ENCODE results near the gene GAGE12E.
"Not testable (repeated sequence)": the region's sequence is repeated elsewhere in the genome, so short reads cannot be mapped to it uniquely, and the experiment has no call there.

GAGE12E gene, protein sequence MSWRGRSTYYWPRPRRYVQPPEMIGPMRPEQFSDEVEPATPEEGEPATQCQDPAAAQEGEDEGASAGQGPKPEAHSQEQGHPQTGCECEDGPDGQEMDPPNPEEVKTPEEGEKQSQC

GRCh38 chrX:49550989-49551388 is at the start of gene GAGE12E:
Gene GAGE12E (plus strand): TSS chrX:49551289. CDS start chrX:49552444, 1,155 bp downstream.
- not testable (repeated sequence) for DNase-seq

DNA sequence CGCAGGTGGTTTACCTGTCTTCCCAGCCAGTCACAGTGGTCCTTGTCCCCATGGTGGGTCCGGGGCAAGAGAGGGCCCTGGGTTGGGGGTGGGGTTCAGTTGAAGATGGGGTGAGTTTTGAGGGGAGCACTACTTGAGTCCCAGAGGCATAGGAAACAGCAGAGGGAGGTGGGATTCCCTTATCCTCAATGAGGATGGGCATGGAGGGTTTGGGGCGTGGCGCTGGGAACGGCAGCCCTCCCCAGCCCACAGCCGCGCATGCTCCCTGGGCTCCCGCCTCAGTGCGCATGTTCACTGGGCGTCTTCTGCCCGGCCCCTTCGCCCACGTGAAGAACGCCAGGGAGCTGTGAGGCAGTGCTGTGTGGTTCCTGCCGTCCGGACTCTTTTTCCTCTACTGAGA is 19.2 kb upstream of the GAGE12E start, which contains the start of gene GAGE12C:
Gene GAGE12C (plus strand): TSS at position 301 of the 400 bp plus-strand sequence. CDS start 1,155 bp downstream, outside the sequence.
- DNase-seq: not testable (repeated sequence)

GRCh38 chrX:49541433-49541832 is 9.7 kb upstream of the GAGE12E start, which contains the start of gene GAGE12D:
Gene GAGE12D (plus strand): TSS chrX:49541733. CDS start chrX:49542888, 1,155 bp downstream.
- not testable (repeated sequence) for DNase-seq

- DNase-seq: not testable (repeated sequence)
Measured at GRCh38 chrX:49560542-49560941, 9.5 kb downstream of the GAGE12E start, which contains the start of gene GAGE12F. Gene GAGE12F (plus strand): TSS chrX:49560842. CDS start chrX:49561997, 1,155 bp downstream.

DNA sequence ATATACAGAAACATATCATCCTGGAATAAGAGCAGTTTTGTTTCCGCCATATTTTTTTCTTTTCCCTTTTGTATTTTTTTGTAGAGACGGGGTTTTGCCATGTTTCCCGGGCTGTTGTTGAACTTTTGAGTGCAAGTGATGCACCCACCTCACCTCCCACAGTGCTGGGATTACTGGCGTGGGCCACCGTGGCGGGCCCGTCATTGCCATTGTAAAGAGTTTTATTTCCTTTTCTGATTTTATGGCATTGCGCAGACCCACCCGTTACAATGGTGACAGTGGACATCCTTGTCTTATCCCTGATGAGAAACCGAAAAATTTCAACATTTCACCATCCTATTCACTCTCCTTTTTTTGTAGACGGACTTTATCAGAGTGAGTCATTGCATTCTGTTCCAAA is 17.6 kb downstream of the GAGE12E start:
- not testable (repeated sequence) for DNase-seq

DNA sequence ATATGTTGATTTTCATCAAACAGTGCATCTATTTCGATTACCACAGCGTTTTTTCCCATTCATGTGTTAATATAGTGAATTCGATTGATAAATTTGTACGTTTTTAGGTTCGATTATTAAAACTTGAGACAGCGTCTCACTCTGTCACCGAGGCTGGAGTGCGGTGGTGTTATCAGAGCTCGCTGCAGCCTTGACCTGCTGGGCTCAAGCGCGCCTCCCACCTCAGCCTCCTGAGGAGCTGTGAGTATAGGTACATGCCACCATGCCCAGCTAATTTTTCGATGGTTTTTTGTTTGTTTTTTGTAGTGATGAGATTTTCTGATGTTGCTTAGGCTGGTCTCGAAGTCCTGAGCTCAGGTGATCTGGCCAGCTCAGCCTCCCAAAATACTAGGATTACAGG is 18.1 kb downstream of the GAGE12E start:
- DNase-seq: not testable (repeated sequence)

GRCh38 chrX:49570100-49570499 is 19.0 kb downstream of the GAGE12E start, which contains the start of gene GAGE12G:
Gene GAGE12G (plus strand): TSS chrX:49570400. CDS start chrX:49571555, 1,155 bp downstream.
- not testable (repeated sequence) for DNase-seq

GRCh38 chrX:49579649-49580048 is 28.6 kb downstream of the GAGE12E start, which contains the start of gene GAGE12H:
Gene GAGE12H (plus strand): TSS chrX:49579949. CDS start chrX:49581104, 1,155 bp downstream.
- DNase-seq: not testable (repeated sequence)

- not testable (repeated sequence) for DNase-seq
Measured at GRCh38 chrX:49589196-49589595, 38.1 kb downstream of the GAGE12E start, which contains the start of gene GAGE2A. Gene GAGE2A (plus strand): TSS chrX:49589496. CDS start chrX:49590651, 1,155 bp downstream.

DNA sequence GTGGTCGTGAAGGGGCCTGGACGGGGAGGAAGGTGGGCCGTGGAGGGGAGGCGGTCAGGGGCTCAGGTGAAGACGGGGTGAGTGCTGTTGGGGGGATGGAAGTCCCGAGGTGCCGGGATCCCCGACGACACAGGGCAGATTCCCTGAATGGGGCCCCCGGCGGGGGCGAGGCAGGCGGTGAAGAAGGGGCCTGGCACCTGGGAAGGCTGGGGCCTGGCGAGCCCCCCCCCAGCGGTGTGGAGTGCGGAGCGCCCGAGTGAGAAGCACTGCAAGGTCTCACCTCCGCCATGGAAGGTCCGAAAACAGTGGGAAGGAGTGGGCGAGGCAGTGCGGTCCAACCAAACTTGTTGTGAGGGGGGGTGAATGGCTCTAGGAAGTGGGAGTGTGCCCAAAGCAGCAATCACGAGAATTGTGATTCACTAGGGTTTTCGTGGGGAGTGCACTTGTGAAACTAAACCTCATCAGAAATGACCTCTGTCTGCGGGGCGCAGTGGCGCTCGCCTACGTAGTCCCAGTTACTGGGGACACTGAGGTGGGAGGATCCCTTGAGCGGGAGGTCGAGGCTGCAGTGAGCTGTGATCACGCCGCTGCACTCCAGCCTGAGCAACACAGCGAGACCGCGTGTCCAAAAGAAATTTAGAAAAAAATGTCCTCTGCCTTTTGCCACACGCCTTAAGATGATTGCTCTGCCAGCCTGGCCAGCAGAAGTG is 38.8 kb downstream of the GAGE12E start:
- not testable (repeated sequence) for DNase-seq

GRCh38 chrX:49590488-49590887 is 39.4 kb downstream of the GAGE12E start:
- DNase-seq: not testable (repeated sequence)

- not testable (repeated sequence) for DNase-seq
Measured at GRCh38 chrX:49598720-49599119, 47.6 kb downstream of the GAGE12E start, which contains the start of gene GAGE1. Gene GAGE1 (plus strand): TSS chrX:49599020. CDS start chrX:49600175, 1,155 bp downstream.
